ENCODE measurements around the gene GALNT16.

DNA sequence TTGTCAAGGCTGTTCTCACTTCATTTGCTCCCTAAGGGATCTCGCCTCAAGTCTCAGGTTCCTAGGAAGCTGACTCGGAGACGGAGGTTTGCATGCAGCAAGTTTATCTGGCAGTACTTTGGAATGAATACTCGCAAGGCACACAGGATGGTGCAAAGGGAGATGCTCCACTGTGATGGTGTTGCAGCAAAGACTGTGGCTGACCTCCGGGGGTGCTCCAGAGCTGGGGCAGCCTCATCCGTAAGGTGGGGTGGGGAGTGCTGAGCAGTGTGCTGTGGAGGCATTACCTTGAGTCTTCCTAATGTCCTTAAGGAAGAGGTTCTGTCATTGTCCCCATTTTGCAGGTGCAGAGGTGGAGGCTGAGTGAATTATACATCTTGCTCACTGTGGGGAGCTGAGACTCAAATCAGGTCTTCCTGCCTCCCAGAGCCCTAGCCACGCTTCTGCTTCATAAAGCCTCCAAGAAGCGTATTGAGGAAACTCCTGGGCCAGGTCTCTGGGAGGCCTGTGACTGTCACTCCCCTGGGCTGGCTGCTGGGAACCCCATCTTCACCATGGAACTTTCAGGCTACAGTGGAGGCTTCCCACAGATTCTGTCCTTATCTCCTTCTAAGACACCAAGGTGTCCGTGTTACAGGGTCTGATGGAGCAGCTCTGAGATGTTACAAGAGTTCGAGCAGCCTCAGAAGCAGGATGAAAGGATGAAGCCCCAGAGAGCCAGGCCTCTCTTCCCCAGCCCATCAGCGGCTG is 39.5 kb downstream of the GALNT16 start:
- TF ChIP-seq CTCF (IDR thresholded peaks at IDR 0.05) (no peak), POLR2A (IDR thresholded peaks at IDR 0.05) (no peak)
